HG02973 (cell line): Measurements from ENCODE around the gene ABAT.
"Not testable (repeated sequence)": the region's sequence is repeated elsewhere in the genome, so short reads cannot be mapped to it uniquely, and the experiment has no call there.

ENCODE experiments used
- ATAC-seq: cut with Tn5 transposase; IDR thresholded peaks from one replicate; pipeline ENCODE4 v1.9.1; 2021; ENCODE audit warnings: moderate library complexity; ENCODE audit not compliant: unreplicated experiment

The ABAT gene

DNA sequence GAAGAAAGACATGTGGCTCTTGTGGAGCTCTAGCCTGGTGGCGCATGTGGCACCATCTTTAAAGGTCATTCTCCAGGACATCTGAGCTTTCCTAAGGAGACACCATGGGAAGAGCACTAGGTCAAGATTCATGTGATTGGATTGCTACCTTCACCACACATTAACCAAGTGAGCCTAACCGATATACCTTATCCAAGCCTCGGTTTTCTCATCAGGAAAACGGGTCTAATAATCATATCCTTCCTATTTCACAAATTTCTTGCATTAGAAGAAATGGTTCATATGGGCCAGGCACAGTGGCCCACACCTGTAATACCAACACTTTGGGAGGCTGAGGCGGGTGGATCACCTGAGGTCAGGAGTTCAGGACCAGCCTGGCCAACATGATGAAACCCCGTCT is 64.7 kb downstream of the ABAT start:
- no peak for ATAC-seq

DNA sequence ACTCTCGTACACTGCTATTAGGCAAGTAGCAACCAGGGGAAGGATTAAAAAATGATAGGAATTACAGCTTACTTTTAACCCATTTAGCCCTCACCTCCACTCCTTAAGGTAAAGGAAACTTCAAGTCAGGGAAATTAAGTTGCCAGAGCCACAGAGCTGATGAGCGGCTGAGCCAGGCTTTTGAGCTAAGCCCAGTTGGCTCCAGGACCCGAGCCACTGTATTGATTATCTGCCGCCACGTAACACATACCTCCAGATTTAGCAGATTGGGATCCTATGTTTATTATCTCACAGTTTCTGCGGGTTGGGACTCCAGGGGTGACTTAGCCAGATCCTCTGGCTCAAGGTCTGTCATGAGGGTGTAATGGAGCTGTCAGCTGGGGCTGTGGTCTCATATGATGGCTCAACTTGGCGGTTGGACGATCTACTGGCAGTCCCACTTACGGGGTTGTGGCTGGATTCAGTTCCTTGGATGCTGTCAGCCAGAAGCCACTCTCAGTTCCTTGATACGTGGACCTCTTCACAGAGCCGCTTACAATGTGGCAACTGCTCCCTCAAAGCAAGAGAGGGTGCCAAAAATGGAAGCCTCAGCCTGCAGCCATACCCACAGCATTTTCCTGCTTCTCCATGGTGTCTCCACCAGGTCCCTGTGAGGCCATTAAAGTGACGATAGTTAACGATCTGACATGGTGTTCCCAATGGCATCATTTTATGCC is 65.7 kb downstream of the ABAT start:
- ATAC-seq = no peak

DNA sequence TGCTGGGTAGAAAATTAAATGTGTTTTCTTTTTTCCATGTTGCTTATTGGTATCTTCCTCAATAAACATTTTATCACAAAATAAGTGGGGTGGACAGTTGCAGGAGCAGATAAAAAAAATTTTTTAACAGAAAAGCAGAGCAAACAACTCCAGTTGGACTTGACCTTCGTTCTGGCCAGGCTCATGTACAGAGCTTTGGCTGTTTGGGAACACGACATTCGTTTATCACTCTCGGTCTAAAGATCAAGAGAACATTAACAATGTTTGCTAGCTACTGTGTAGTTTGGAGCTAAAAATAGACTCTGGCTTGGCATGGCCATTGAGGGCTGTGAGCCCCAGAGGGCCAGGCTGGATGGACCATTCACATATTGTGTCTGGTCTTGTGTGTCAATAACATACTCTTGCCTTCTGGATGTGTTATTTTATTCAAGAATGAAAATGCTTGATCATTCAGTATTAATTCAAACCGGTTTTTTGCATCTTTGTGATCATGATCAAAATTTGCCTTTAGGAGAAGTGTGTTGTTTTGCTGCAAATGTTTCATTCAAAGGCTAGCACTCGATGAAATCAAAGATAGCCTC is 66.4 kb downstream of the ABAT start:
- ATAC-seq = no peak

DNA sequence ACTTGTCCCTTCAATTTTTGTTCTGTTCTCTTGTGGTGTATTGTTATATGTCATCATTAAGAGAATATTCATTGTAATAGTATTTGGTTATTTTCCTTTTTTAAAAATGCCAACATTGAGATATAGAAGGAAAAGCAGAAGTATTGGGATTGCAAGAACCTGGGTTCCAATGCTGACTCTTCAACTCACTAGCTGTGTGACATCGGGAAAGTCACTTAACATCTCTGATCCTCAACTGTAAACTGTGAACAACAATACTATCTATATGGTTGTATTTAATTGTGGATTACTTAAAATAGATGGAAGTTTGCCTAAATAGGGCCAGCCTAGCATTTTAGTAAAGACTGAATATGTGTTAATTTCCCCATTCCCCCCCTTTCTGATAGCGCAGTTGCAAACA is 67.2 kb downstream of the ABAT start:
- no peak for ATAC-seq

DNA sequence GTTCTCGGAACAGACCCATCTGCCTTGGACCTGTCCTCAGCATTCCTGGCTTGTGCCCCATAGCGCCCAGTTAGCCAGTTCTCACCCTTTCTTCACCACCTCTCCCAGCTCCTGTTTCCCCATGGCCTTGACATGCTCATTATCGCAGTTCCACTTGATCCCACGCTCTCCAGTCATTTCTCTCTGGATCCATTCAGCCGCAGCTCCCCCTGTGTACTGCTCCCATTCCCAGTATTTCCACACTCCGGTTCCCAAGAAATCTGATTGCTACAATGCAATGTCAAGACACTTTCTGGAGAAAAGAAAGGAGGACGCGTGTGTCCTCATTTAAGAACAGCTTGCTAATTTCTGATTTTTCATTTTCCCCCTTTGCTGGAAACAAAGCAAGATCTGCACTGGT is 67.7 kb downstream of the ABAT start:
- ATAC-seq = no peak

DNA sequence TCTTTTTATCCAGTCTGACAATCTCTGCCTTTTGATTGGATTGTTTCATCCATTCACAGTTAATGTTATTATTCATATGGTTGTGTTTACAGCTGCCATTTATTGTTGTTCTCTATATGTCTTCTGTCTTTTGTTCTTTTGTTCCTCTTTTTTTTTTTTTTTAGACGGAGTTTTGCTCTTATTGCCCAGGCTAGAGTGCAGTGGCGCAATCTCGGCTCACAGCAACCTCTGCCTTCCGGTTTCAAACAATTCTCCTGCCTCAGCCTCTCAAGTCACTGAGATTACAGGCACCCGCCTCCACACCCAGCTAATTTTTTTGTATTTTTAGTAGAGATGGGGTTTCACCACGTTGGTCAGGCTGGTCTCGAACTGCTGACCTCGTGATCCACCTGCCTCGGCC is 74.5 kb downstream of the ABAT start:
- not testable (repeated sequence) for ATAC-seq

DNA sequence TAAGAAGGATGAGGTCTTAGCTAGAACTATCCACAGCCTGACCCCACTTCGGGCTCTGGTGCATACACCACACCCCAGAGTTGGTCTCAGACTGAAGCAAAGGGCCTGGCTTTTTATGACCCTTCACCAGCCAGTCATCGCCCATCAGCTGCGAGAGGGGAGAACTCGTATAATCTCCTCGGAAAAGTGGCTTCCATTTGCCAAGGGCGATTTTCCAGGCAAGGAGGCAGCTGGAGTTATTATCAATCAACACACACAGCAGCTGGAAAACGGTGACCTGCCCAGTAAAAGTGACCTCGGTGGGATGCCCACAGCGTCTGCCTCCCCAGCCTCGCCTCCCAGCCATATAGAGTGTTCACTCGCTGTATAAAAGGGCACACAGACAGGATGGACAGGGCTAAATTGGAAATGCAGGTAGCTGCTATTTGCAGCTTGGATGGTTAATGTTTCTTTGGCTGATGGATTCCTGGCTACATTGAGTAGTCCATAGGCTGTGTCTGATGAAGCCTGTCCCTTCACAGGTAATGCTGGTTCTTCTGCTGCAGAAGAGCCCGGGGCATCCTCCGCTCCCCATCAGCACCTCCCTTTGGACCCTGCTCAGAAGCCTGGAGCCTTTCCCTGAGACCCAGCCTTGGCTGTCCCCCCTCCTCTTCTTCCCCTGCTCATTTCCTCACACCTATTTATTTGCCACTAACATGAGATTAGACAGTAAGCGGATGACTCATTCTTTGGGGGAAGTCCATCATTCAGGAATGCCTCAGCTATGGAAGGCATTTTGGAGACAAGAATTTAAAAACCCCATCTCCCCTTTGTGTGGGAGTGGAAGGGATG is 77.3 kb downstream of the ABAT start:
- no peak for ATAC-seq

DNA sequence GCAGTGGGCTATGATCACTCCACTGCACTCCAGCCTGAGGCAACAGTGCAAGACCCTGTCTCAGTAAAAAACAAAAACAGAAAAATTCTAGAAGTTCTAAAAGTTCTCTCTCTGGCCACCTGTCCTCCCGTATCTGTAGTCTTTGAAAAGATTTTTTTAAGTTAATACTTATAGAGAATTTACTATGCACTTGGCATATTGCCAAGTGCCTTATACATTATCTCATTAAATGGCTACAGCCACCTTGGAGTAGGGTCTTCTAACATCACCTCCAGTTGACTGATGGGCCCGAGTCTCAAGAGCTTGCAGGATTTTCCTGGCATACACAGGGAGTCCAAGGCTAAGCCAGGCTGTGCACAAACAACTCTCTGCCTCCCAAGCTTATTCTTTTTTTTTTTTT is 78.3 kb downstream of the ABAT start:
- ATAC-seq = no peak

DNA sequence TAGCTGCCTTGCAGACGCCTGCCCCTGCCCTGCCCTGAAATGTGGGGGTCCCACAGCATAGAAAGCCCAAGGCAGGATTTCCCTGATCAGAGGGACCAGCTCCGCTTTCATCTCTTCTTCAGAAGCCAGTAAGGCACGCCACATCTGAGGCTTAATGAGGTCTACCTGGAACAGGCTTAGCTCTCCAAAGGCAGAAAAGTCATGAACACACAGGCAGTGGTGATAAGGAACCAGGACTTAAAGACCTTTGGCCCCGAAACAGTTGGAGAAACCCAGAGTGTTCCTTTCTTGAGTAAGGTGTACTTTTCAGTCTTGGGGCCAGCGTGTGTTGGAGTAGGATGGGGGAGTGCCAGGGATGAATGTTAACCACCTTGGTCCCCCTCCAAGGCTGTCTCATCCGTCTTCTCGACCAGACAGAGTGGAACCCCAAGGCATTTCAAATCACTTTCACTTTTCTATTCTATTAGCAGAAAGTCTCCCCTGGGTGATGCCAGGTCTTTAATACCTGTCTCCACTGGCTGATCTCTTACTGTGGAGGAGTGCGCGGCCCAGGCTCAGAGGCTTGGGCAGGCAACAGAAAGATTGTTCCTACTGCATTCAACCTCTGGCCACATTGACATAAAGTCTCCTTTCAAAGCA is 79.1 kb downstream of the ABAT start:
- ATAC-seq = no peak

DNA sequence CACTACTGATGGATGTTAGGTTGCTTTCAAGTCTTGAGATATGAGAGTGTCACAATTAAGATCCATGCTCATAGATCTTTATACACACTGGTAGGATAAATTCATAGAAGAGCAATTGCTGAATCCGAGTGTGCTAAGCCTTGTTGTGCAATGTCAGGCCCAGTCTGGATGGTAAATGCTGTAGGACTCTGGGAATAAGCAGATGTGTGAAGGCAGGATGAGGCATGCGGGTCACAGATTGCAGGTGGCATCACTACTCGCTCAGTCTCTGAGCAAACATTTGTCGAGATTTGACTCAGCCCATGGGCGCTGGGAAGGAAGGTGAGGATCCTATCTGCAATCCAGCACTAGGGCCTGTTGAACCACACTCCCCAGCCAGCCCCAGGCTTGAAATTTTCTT is 82.3 kb downstream of the ABAT start:
- no peak for ATAC-seq

DNA sequence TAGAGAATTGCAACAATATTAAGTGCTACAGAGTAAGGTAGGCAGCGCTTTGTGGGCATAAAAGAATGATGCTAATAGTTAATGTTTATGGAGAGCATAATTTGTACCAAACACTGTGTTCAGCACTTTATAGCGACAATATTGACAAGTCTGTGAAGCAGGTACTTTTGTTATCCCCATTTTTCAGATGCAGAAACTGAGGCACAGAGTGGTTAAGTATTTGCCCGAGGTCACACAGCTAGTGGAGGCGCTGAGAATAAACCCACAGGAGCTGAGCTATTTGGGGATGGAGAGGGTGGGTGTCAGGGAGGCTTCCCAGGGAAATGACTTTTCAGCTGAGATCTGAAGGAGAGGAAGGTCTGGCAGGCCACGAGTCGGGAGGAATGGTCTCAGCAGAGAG is 83.6 kb downstream of the ABAT start:
- ATAC-seq = no peak

DNA sequence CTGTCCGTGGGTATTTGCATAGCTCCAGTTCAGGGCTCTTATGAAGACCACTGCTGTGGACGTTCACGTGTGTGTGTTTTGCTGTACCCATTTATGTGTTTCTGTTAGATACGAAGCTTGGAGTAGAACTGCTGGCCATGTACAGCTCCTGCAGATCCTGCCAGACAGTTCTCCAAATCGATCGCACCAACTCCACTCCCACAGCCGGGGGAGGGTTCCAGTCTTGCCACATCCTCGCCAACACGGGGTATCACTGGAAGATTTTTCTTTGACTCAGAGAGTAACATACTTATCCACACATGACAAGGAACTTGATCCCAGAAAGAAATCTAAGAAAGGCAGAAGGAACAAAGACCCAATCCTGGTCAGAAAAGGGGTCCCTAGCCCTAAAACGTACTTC is 85.6 kb downstream of the ABAT start:
- ATAC-seq = no peak

DNA sequence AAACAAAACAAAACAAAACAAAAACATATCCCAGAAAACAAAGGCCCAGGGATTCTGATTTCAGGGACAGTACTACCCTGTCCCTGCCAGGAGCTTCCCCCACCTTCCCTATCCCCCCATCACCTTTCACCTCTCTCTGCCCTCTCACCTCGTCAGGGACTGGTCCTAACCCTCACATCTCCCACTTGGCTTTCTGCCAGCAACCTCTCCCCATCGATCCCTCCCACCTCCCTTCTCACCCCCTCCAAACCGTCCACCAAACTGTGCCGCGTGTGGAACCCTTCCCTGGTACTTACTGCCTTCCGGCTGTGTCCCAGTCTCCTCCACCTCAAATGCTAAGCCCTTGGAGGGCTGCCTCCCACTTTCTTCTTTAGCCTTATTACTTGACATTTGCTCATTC is 86.7 kb downstream of the ABAT start:
- ATAC-seq = no peak

DNA sequence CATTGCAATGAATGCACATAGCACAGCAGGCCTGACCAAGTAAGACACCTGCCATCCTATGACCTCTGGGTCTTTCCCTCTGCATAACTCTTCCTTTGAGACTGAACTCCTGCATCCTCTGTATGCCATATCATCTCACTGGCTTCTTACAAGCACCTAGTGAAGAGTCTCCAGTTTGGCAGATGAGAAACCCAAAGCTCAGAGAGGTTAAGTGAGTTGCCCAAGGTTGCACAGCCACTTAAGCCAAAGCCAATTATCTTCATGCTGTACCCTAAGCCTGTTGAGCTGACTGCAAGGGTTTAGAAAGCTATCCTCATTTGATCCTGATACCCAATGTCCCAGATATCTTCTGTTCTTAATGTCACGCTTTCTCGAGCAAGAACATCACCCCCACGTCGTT is 87.8 kb downstream of the ABAT start:
- ATAC-seq = no peak

DNA sequence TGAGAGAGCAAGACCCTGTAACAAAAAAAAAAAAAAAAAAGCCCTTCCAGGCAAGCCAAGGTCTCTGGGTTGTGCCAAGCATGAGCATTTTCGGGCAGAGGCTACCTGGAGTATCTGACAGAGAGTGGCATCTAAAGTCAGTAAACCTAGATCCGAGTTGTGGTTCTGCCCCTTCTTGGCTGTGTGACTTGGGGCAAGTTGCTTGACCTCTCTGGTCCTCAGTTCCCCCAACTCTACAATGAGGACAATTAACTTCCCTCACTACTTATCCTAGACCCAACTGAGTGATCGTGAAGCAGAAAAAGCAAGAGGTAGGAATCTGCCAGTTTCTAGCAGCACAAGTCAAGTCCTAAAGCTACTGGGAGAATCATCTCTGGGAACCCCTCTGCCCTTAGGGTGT is 88.7 kb downstream of the ABAT start:
- no peak for ATAC-seq

DNA sequence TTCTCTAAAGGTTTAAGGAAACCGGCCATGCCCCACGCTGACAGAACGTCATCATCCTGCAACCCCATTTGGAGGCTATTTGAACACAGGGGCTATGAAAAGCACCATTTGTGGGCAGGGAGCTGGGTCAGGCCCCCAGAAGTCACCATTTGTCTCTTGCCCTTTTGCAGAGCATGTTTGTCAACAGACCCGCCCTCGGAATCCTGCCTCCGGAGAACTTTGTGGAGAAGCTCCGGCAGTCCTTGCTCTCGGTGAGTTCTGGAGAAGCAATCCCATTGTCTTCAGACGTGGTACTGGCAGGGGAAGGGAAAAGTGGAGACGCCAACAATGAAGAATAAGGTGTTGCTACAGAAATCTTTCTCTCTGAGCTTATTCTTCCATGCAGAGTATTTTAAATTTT is 89.5 kb downstream of the ABAT start:
- ATAC-seq = no peak

DNA sequence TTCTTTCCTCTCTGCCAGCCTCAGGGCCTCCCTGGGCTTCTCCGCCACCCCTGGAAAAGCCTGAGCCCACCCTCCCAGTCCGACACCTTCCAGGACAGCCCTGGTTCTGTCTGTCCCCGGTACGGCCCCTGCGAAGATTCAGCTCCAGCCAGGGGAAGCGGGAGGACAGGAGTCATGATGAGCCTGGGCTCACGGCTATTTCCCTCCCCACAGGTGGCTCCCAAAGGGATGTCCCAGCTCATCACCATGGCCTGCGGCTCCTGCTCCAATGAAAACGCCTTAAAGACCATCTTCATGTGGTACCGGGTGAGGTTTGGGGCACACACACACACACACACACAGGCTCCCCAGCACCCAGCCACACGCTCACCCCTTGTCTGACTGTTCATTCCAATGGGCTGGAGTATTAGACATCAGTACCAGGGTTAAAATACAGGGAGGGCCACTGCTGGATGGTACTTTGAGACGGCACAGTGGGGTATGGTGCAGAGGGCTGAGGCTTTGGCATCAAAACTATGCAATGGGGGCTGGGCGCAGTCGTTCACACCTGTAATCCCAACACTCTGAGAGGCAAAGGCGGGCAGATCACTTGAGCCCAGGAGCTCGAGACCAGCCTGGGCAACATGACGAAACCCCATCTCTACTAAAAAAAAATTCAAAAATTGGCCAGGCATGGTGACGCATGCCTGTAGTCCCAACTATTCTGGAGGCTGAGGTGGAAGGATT is 90.3 kb downstream of the ABAT start:
- ATAC-seq = no peak

DNA sequence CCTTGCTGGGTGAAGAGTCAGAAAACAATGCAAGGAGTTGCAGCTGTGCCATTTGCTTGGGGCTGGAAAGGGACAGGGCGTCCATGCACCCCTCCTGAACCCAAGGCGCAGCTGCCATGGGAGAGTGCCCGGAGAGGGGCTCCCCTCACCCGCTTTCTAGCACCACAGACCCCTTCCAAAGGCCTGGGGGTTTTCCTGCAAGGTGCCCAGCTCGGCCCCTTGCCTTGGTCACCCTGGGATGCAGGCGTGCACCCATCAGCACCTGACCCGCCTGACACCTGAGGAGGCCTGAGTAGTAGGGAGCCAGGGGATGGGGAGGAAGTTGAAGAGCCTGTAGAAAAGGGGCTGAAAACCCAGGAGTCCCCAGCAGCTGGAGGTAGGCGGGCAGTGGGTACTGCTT is 92.8 kb downstream of the ABAT start:
- no peak for ATAC-seq

DNA sequence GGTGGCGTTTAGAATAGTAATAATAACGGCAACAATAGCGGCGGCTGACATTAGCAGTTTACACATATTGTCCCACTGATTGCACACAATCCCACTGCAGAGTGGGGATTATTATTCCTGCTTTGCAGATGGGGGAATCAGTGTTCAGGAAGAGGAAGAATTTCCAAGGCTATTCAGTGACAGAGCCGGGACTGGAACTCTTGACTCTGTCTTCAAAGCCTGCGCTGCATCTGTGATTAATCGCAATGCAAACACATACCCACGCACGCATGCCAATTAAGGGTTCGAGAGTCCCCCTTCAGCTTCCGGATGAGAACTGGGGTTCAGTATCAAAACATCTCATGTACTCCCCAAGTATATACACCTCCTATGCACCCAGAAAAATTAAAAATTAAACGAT is 93.9 kb downstream of the ABAT start:
- ATAC-seq = no peak

DNA sequence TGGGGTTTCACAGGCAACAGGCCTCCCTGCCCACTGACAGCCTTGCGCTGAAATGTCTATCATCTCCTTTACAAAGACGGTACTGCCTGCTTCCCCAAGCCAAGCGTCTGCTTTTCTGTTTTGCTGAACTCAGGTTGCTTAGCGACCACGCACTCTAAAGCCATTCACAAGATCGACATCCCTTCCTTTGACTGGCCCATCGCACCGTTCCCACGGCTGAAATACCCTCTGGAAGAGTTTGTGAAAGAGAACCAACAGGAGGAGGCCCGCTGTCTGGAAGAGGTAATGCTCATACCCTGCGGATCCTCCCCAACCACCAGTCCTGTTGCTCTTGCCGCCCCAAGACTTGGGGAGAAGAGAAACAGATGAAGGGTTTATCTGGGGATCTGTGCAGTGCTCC is 94.3 kb downstream of the ABAT start:
- no peak for ATAC-seq

DNA sequence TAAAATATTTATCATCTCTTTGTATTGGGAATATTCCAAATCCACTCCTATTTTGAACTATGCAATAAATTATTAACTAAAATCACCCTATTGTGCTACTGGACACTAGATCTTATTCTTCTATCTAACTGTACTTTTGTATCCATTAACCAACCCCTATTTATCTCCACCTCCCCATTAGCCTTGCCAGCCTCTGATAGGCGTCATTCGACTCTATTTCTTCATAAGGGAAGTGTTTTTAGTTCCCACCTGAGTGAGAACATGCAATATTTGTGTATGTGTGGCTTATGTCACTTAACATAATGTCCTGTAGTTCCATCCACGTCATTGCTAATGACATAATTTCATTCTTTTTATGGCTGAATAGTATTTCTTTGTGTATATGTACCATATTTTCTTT is 99.1 kb downstream of the ABAT start:
- no peak for ATAC-seq
